ENCODE data around the gene PLCD3.

PLCD3 gene

DNA sequence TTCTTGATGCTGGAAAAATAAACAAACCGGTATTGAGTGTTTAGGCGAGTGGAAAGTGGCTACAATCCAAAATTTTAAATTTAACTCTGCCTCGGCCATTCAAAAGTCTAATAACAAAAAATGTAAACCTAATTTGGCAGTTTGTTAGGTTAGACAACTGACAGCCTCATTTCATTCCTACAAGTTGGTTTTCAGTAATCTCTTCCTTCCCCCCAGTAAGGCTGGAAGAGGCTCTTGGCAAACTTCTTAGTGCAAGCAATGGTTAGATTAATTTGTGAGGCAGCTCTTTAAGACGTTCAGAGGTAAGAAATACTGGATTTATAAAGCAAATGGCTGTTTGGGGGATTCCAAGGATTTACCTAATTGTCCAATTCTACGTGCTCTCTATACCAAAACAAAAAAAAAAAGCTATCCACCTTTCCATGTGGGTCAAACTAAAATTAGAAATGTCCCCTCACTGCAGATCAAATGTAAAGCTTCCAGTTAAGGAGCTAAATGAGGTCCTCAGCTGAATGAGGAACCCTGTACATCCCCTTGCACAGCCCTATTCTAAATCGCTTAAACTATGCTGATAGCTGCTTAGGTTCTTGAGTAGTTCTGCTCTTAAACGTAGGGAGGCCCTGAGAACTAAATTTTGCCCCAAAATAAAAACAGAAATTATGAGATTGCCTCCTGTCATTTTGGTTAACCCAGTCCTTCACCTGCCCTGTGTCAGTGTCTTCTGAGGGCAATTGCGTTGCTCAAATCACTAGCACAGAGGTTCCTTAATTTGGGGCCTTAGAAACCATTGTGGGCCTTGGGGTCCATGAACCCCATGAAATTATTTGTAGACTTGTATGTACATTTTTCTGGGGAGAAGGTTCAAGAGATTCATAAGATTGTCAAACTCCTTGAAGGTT is 18.8 kb upstream of the PLCD3 start:
- no peak for DNase-seq (ENCODE audit: low read depth in 2 of 2, low spot score in 1 of 2)

DNA sequence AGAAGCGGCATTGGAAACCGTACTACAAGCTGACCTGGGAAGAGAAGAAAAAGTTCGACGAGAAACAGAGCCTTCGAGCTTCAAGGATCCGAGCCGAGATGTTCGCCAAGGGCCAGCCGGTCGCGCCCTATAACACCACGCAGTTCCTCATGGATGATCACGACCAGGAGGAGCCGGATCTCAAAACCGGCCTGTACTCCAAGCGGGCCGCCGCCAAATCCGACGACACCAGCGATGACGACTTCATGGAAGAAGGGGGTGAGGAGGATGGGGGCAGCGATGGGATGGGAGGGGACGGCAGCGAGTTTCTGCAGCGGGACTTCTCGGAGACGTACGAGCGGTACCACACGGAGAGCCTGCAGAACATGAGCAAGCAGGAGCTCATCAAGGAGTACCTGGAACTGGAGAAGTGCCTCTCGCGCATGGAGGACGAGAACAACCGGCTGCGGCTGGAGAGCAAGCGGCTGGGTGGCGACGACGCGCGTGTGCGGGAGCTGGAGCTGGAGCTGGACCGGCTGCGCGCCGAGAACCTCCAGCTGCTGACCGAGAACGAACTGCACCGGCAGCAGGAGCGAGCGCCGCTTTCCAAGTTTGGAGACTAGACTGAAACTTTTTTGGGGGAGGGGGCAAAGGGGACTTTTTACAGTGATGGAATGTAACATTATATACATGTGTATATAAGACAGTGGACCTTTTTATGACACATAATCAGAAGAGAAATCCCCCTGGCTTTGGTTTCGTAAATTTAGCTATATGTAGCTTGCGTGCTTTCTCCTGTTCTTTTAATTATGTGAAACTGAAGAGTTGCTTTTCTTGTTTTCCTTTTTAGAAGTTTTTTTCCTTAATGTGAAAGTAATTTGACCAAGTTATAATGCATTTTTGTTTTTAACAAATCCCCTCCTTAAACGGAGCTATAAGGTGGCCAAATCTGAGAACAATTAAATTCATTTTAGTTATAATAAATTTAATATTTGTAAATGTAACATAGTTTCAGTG is 17.7 kb upstream of the PLCD3 start:
- no peak for DNase-seq (ENCODE audit: low read depth in 2 of 2, low spot score in 1 of 2)

DNA sequence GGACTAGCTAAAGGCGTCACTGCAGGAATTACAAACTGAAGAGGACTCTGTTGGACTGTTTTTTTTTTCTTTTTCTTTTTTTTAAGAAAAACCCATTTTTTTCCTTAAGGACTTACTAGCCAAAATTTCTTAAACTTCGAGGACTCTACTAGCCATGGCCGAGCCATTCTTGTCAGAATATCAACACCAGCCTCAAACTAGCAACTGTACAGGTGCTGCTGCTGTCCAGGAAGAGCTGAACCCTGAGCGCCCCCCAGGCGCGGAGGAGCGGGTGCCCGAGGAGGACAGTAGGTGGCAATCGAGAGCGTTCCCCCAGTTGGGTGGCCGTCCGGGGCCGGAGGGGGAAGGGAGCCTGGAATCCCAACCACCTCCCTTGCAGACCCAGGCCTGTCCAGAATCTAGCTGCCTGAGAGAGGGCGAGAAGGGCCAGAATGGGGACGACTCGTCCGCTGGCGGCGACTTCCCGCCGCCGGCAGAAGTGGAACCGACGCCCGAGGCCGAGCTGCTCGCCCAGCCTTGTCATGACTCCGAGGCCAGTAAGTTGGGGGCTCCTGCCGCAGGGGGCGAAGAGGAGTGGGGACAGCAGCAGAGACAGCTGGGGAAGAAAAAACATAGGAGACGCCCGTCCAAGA is 16.8 kb upstream of the PLCD3 start:
- DNase-seq (ENCODE audit: low read depth in 2 of 2, low spot score in 1 of 2): no peak

DNA sequence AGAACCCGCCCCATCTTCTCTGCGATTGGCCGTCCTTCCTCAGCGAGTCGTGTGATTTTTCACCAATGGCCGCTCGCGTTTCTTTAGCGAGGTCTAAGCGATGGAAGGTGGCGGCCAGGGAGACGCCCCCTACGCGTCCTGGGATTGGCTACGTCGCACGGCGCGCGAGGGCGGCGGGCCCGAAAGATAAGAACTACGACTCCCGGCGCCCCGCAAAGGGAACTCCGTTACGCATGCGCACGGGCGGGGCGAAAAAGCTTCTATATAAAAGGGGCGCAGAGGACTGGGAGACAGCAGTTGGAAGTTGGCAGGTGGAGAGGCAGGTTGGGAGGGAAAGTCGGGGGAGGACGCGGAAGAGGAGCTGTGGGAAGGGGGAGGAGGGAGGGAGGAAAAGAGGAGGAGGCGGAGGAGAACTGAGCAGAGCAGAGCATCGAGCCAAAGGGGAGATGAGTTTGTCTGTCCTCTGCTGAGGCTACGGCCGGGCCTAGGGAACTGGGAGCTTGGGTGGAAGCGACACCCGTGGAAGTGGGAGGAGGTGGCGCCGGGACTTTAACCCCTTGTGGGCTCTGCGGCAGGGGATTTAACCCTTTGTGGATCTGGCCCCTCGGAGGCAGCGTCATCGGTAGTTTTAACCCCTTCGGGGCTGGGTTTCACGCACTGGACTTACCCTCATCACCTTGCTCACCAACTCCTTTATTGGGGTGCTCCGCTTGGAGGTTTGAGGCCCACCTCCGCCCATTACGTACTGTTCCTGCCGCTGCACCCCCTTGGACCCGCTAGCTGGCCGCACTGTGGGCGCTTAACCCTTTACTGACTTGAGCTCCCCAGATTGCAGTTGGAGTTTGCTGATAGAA is 16.1 kb upstream of the PLCD3 start, which contains the start of gene HEXIM1:
HEXIM1 (plus strand) TSS at position 293 of the 854 bp plus-strand sequence. CDS start 716 bp downstream, outside the sequence.
- peak; percentile 98 for DNase-seq (ENCODE audit: low read depth in 2 of 2, low spot score in 1 of 2)

DNA sequence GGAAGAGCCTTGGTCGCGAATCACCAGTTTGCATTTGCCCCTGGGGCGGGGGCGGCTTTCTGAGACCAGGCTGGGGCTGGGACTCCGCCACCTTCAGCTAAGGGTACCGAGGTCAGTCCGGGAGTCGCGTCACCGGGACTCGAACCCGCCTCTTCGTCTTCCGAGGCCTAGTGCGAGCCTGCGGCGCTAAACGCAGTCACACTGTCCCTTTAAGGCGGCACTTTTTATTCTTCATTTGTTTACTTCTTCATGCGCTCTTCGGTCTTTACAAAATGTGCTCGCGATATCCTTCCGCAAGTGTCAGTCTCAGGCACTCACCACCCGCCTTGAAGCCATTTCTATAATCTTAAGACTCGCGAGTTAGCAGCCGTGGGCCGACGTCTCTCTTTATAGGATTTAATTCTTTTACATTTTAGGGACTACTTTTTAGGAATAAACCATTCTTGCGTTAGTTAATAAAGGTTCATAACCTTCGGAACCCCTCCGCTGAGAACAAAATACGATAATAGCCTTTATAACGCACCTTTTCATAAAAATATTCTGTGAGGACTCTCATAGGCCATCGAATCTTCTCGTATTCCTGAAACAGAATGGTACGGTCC is 15.4 kb upstream of the PLCD3 start:
- DNase-seq (ENCODE audit: low read depth in 2 of 2, low spot score in 1 of 2): no peak

DNA sequence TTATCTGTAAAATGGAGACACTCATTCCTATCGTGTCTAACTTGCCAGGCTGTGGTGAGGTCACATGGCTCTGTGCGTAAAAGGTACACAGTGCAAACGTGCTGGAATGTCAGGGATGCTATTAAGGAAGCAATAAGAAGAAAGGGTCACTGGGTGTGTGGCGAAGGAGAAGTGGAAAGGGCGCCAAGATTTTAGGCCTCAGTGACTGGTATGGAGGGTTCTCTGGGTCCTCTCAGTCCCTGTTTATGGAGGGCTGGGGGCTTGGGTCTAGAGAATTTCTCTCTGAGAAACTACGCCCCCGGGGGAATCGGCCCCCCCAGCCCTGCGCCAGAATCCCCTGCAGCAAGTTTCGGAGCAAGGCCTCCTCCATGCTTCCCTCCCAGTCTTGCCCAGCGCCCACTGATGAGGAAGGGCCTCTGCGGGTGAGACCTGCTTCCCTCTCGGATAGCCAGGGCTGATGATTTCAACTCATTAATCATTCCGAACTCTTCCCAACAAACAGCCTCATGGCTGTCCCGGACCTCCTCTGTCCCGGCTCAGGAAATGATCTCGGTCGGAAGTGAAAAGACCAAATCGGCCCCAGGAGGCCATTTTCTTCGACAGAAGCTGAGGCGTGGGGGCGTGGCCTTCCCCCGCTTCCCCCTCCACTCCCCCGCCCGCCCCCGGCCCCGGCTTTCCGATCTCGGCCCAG is 14.7 kb upstream of the PLCD3 start:
- no peak for DNase-seq (ENCODE audit: low read depth in 2 of 2, low spot score in 1 of 2)

DNA sequence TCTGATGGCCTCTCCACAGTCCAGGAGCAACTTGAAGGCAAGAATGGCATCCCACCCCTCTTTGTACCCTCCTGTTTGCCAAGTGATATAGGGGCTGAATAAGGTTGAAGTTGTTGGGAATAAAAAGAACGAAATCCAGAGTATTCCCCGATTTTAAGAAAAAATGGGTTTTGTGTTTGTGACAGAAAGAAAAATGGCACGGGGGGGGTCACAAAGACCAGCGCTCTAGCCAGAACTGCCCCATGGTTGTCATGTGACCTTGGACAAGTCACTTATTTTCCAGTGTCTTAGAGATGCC is 14.2 kb upstream of the PLCD3 start:
- no peak for DNase-seq (ENCODE audit: low read depth in 2 of 2, low spot score in 1 of 2)

DNA sequence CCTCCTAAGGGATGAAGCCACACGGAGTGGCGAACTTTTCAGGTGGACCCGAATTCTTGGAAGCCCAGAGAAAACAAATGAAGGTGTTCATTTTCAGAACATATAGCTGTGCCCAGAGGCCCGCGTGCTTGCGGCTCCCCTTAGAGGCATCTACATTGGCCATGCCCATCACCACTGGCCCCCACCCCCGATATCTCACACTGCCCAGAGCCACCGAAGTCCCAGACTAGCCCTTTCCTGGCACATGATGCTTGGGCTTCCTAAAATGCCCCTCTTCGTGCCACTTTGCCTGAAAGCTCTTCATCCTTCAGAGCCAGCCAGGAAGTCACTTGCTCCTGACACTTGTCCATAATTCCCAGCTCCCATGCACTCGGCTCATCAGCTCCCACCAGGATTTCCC is 13.9 kb upstream of the PLCD3 start:
- no peak for DNase-seq (ENCODE audit: low read depth in 2 of 2, low spot score in 1 of 2)

DNA sequence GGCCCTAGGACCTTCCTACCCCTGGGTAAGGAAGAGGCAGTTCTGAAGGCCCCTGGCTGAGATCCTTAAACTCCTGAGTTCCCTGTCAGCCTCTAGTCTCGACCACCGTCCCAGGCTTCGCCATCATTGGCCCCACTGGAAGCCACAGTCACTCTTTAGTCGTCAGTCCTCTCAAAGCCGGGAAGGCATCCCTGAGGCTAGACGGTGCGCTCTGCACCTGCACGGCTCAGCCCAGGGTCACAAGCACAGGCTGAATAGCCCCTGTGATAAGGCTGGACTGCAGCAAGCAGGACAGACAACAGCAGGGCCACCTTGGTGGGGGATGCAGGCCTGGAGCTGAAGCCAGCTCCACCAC is 12.7 kb upstream of the PLCD3 start:
- DNase-seq (ENCODE audit: low read depth in 2 of 2, low spot score in 1 of 2): no peak

DNA sequence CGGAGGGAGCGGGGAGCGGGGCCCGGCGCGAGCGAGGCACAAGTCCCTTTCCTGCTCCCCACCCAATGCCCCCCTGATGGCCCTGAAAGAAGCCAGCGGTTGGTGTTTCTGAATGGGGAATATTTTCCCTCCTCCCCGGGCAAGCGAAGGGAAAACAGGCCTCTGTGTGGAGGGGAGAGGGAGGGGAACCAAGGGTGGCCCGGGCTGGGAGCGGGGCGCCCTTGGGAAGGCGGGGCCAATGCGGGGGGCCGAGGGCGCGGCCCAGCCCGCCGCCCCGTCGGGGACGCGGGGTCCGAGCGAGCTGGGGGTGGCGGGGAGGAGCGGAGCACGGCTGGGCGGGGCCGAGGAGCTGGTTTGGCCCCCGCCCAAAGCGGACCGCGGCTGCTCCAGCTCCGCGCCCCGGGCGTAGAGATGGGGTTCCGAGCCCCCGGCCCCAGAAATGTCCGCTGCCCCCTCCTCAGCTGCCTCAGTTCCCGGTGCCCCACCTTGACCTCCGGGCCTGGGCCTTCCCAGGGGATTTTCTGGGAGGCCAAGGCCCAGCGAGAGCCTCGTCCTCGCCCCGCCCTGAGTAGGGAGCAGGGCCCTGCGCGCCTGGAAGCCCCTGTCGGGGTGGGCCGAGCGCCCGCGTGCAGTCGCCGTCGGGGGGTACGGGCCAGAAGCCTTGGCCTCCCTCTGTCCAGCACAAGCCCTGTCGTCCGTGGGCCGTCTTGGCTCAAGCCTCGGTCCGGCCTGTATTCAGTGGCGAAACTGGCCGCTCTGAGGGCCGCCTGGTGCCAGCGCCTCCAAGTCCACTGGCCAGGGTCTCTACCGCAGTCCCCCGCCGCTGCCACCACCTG is 12.1 kb upstream of the PLCD3 start:
- DNase-seq (ENCODE audit: low read depth in 2 of 2, low spot score in 1 of 2): no peak

DNA sequence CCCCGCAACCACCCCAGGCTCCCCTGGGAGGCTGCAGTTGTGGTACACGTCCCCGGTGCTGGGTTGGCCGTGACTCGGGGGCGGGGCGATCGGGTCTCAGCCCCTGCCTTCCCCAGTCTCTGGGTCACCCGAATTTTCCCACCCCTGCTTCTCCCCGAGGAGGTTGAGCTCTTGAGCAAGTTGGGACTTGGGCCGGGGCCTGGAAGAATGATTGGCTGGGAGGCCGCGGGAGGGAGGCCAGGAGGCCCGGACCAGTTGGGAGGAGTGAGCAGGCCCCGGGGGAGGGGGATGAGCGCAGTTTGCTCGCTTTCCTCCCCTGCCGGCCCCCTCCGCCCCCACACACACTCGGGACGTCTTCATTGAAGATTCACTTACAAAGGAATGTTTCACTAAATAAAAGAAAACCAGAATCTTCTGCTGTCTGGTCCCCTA is 11.5 kb upstream of the PLCD3 start:
- no peak for DNase-seq (ENCODE audit: low read depth in 2 of 2, low spot score in 1 of 2)

DNA sequence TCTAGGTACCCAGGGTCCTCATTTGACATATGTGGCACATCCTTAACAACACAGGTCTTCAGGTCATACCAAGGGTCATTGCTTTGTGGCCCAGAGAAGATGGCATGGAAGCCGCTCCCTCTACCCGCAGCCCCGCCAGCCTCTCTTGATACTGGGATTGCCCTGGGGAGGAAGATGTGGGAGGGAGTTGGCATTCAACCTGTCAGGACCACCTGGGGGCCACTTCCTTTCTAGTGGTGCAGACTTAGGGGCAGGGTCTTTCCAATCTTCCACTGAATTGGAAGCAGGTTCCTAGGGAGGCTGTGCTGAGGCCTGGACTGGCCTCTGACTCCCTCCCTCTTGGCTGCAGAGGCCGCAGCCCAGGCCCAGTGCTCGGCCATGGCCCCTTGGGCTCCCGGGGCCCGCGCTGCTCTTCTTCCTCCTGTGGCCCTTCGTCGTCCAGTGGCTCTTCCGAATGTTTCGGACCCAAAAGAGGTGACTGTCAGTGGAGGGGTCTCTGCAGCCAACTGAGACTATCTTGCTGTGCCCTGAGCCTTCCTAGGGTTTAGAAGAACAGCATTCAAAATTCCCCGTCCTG is 10.9 kb upstream of the PLCD3 start:
- DNase-seq (ENCODE audit: low read depth in 2 of 2, low spot score in 1 of 2): no peak

DNA sequence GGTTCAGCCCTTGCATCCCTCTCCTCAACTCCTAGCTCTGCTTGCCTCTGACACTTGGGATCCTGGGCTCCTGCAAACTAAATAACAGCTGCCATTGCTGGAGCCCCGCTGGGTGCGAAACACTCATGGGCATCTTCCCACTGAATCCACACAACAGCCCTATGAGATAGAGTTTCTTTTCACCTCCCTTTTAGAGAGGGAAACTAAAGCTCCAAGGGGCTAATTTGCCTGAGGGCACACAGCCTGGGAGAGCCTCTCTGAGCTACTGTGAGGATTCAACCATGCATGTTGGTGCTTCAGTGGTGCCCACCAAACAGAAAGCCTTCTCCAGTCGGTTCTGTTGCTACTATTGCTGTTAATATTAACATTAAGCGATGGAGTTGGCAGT is 7.2 kb upstream of the PLCD3 start:
- DNase-seq (ENCODE audit: low read depth in 2 of 2, low spot score in 1 of 2): no peak

DNA sequence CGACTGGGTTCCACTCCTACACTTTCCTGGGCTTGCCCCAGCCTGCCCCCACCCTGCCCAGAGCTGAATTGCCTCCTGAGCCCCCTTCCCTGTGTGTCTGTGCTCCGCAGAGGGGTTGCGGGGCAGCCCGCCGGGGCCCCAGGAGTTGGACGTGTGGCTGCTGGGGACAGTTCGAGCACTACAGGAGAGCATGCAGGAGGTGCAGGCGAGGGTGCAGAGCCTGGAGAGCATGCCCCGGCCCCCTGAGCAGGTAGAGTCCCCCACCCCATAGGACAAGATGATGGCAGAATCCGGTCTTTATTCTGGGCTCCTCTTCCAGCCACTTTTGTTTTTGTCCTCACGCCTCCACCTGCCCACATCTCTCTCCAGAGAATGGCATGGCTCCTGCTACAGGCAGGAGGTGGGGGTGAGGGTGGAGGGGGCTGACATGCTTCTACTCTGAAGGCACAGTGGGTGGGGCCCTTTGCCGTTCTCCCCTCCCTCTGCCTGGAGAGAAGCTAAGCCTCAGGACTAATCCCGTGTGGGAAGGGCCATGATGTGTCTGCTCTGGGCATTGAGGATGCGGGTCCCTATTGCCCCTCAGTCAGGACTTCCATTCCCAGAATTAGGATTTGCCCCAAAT is 6.7 kb upstream of the PLCD3 start:
- no peak for DNase-seq (ENCODE audit: low read depth in 2 of 2, low spot score in 1 of 2)

DNA sequence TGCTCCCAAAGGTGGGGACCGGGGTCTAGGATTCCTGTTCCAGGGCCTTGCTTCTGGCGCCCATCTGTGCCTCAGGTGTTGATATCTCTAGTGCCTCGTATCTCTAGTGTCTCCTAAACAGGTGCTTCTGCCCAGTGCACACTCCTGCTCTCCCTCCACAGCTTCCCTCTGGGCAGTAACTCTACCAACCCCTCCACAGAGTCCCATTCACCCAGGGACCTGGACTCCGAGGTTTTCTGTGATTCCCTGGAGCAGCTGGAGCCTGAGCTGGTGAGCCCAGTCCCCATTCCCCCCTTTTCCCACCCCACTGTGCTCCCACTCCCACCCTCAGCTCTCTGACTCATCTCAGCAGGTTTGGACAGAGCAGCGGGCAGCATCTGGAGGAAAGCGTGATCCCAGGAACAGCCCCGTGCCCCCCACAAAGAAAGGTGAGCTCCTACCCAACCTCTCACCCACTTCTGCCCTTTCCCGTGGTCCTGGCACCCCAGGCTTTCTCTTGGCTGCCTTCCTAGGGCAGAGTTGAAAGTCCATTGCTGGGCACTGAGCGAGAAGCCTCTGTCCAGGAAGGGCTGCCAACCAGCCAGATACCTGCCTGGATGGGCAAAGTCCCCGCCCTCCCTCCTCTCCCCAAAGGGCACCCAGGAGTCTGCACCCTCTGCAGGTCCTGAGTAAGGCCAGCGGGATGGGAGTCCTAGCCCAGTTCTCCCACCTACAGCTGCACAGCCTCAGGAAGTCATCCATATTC is 5.4 kb upstream of the PLCD3 start:
- DNase-seq (ENCODE audit: low read depth in 2 of 2, low spot score in 1 of 2): no peak

DNA sequence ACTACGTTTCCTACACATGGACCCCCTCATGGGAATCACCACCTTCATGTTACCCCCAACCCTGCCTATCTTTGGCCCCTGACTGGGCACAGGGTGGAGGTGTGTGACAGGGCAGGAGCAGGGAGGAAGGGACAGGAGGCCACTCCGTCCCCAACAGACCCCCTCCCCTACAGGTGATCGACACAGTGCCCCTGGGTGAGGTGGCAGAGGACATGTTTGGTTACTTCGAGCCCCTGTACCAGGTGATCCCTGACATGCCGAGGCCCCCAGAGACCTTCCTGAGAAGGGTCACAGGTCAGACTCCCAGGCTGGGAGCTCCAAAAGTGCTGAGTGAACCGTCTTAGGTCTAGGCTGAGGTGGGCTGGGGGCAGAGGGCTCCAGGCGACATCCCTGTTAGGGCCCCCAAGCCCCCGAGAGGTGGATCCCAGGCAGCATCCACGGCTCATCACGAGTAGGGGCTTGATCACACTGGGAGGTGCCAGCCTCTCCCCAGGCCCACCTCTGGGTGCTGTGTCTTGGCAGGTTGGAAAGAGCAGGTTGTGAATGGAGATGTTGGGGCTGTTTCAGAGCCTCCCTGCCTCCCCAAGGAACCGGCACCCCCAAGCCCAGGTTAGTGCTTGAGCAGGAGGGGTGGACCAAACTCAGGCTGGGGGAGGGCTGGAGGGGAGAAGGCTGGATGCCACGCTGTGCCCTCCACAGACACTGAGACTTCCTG is 4.7 kb upstream of the PLCD3 start:
- no peak for DNase-seq (ENCODE audit: low read depth in 2 of 2, low spot score in 1 of 2)
